Gastrocnemius medialis (tissue), 4 donors: ENCODE data around the gene TTC3.

ENCODE experiments used
- CTCF ChIP-seq, 5 experiments: fragments of 450-650 bp in 3 of 5; fragments of 200-600 bp in 2 of 5; sonication (generic) in 2 of 5; IDR thresholded peaks in 4 of 5; conservative IDR thresholded peaks in 1 of 5; 1 replicate in 4 of 5; 2 replicates in 1 of 5; pipeline ENCODE4 v1.5.1; 2016 to 2019; ENCODE audit warnings: antibody characterized with exemption in 5 of 5, mild to moderate bottlenecking in 3 of 5, moderate library complexity in 3 of 5
- POLR2A ChIP-seq, 2 donors: fragments of 450-650 bp; IDR thresholded peaks; one replicate each; pipeline ENCODE4 v1.6.1; 2017; ENCODE audit warnings: antibody characterized with exemption in 2 of 2, mild to moderate bottlenecking in 2 of 2, moderate library complexity in 2 of 2

DNA sequence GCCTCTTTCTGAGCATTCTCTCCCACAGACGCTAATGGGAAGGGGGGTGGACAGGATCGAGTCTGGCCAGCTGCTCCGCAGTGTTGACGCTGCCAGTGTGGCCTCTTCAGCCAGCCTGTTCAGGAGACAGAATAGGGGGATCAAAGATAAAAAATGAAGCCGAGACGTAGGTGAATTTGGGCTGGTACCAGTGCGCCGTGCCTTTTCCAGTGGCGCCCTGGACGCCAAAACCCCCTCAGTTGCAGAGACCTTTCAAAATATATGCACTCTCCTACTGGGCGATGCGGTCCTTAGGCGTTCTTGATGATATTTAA lies 1.1 kb downstream of the TTC3 start:
- no peak for TF ChIP-seq CTCF (IDR thresholded peaks at IDR 0.05 in 4 of 5, conservative IDR thresholded peaks at IDR 0.05 in 1 of 5)
- TF ChIP-seq POLR2A (IDR thresholded peaks at IDR 0.05) = no peak
